Testis (tissue), 3 donors: ENCODE results near the gene SERTAD2. TPM values are rescaled to one million over a fixed set of nuclear protein-coding genes. Genes with fewer than 3 reads are reported as not detected.
A peak's percentile ranks its signal among the peaks of the same experiment; 100 is the strongest.

ENCODE experiments used
- DNase-seq: peaks from one replicate; pipeline ENCODE4 v3.0.0-alpha.2; 2019
- H3K27ac ChIP-seq, 2 donors: fragments of 200-600 bp; sonication (generic); one replicate each; pipeline ENCODE4 v1.5.1; 2019
- H3K27me3 ChIP-seq: fragments of 200-600 bp; sonication (generic); one replicate; pipeline ENCODE4 v1.5.1; 2019
- H3K36me3 ChIP-seq: fragments of 200-600 bp; sonication (generic); one replicate; pipeline ENCODE4 v1.5.1; 2017; ENCODE audit warnings: low read depth; ENCODE audit errors: missing control alignments
- H3K4me1 ChIP-seq: fragments of 200-600 bp; sonication (generic); one replicate; pipeline ENCODE4 v1.5.1; 2019
- H3K4me3 ChIP-seq, 2 donors: fragments of 200-600 bp; sonication (generic); one replicate each; pipeline ENCODE4 v1.5.1; 2017 to 2019
- H3K9me3 ChIP-seq: fragments of 200-600 bp; sonication (generic); one replicate; pipeline ENCODE4 v1.5.1; 2017
- CTCF ChIP-seq, 3 experiments: fragments of 450-650 bp in 2 of 3; fragments of 200-600 bp in 1 of 3; sonication (generic) in 1 of 3; IDR thresholded peaks; one replicate each; pipeline ENCODE4 v1.5.1; 2016 to 2019; ENCODE audit warnings: antibody characterized with exemption in 3 of 3, mild to moderate bottlenecking in 2 of 3, moderate library complexity in 1 of 3
- POLR2A ChIP-seq: fragments of 450-650 bp; IDR thresholded peaks from one replicate; pipeline ENCODE4 v1.6.1; 2017; ENCODE audit warnings: antibody characterized with exemption, mild to moderate bottlenecking, moderate library complexity
- WGBS, 2 donors: methylation state at CpG; one replicate each; pipeline ENCODE4 v1.1.5; 2018; 5-methylcytosine and 5-hydroxymethylcytosine counted together
- intact Hi-C: fragments of 100-400 bp; cut with DNase I; formaldehyde crosslinking; loops from one replicate; pipeline ENCODE4 v1.15.1; 2023; ENCODE audit warnings: low total_unique reads
- polyA plus RNA-seq: library from polyadenylated mRNA; stranded (reverse); fragments of 350-450 nt; fragmentation: Illumina TruSeq; extraction: RNeasy Lipid Tissue Mini Kit (QIAGEN cat#74804); gene quantifications from one replicate; pipeline ENCODE4 v1.2.3, GENCODE V29; 2014; ENCODE audit warnings: low read depth, low replicate concordance; ENCODE audit not compliant: insufficient read depth
- total RNA-seq, 2 donors: library from RNA; depleted of rRNA; stranded (reverse); fragments of >200 nt; gene quantifications; one replicate each; pipeline ENCODE4 v1.2.3, GENCODE V29; 2016

Gene SERTAD2
- total and polyA plus RNA-seq, 3 donors from 2014 or later, result 24.8 to 41.7 (median 41.4) TPM

- intact Hi-C loops, result no loop called here
- DNase-seq, result no peak
- Histone ChIP-seq H3K27me3 (no peaks in the 10 kb centered on the region), H3K9me3 (no peaks in the 10 kb centered on the region), H3K36me3 (no peaks in the 10 kb centered on the region), H3K4me1 (no peaks in the 10 kb centered on the region), H3K4me3 (peak overlapping the region; percentile 63 to 66), H3K27ac (no peak overlapping the region)
- no peak for TF ChIP-seq POLR2A
- no peak for TF ChIP-seq CTCF (IDR thresholded peaks at IDR 0.05)
- 16 to 34% methylated on average over 10 to 16 of the region's 20 CpGs for WGBS, 2 donors
These were observed 44.9 kb downstream of the SERTAD2 start for GRCh38 chr2:64608867-64609226.

GRCh38 chr2:64607381-64608304 lies 46.1 kb downstream of the SERTAD2 start:
- intact Hi-C loops, result no loop called here
- DNase-seq, result no peak
- 50 to 66% methylated on average over 18 of the region's 18 CpGs for WGBS, 2 donors

GRCh38 chr2:64606479-64607363 lies 47.0 kb downstream of the SERTAD2 start:
- H3K27ac ChIP-seq, result no peak overlapping the region
- DNase-seq, result peak; percentile 93
- no peaks in the 10 kb centered on the region for H3K36me3 ChIP-seq
- intact Hi-C loops, result no loop called here
- no peak for TF ChIP-seq CTCF (IDR thresholded peaks at IDR 0.05)
- no peak for TF ChIP-seq POLR2A
- H3K9me3 ChIP-seq, result no peaks in the 10 kb centered on the region
- WGBS, 2 donors, result 57 to 60% methylated on average over 16 to 21 of the region's 21 CpGs
- H3K4me3 ChIP-seq, result peak overlapping the region in 1 of 2 donors; percentile 18
- H3K4me1 ChIP-seq, result no peaks in the 10 kb centered on the region
- H3K27me3 ChIP-seq, result no peaks in the 10 kb centered on the region

More at GRCh38 chr2:64607381-64608304, 46.1 kb downstream of the SERTAD2 start:
- H3K36me3 ChIP-seq, result no peaks in the 10 kb centered on the region
- no peak overlapping the region for H3K4me3 ChIP-seq
- TF ChIP-seq POLR2A (no peak), CTCF (IDR thresholded peaks at IDR 0.05) (no peak)
- H3K9me3 ChIP-seq, result no peaks in the 10 kb centered on the region
- H3K27ac ChIP-seq, result no peak overlapping the region
- no peaks in the 10 kb centered on the region for H3K4me1 ChIP-seq
- H3K27me3 ChIP-seq, result no peaks in the 10 kb centered on the region

- TF ChIP-seq POLR2A (no peak), CTCF (IDR thresholded peaks at IDR 0.05) (no peak)
- Histone ChIP-seq H3K27ac (no peak overlapping the region), H3K4me3 (no peak overlapping the region), H3K9me3 (no peaks in the 10 kb centered on the region), H3K27me3 (no peaks in the 10 kb centered on the region), H3K4me1 (no peaks in the 10 kb centered on the region), H3K36me3 (no peaks in the 10 kb centered on the region)
- WGBS, 2 donors, result 72 to 78% methylated on average over 5 of the region's 5 CpGs
- DNase-seq, result no peak
- intact Hi-C loops, result no loop called here
These were observed 47.7 kb downstream of the SERTAD2 start for GRCh38 chr2:64605991-64606478.
